Neural cell (in vitro differentiated cells): ENCODE results near the gene BAIAP2L1.

Source experiments
- EP300 ChIP-seq: fragments of 450-650 bp; conservative IDR thresholded peaks from 2 replicates; pipeline ENCODE4 v1.6.1; 2014; ENCODE audit warnings: antibody characterized with exemption, mild to moderate bottlenecking, moderate library complexity; ENCODE audit not compliant: poor library complexity, severe bottlenecking
- EZH2 ChIP-seq: fragments of 200-600, 300-800 bp; shearing (Covaris generic), sonication (generic); IDR thresholded peaks from 2 replicates; pipeline ENCODE4 v1.6.1; 2014; ENCODE audit warnings: antibody characterized with exemption, low read length, borderline replicate concordance, mild to moderate bottlenecking; ENCODE audit not compliant: insufficient read depth, poor library complexity, severe bottlenecking
- RAD21 ChIP-seq: fragments of 450-650 bp; conservative IDR thresholded peaks from 2 replicates; pipeline ENCODE4 v1.6.1; 2014; ENCODE audit warnings: antibody characterized with exemption, mild to moderate bottlenecking, moderate library complexity
- TAF1 ChIP-seq: IDR thresholded peaks from 2 replicates; pipeline ENCODE4 v1.6.1; 2012; ENCODE audit warnings: low read depth
- TF ChIP-seq, protein P1 (sequence below): fragments of 450-650 bp; IDR thresholded peaks from 2 replicates; pipeline ENCODE4 v1.5.1; 2014; ENCODE audit warnings: antibody characterized with exemption, mild to moderate bottlenecking, moderate library complexity; ENCODE audit not compliant: poor library complexity, severe bottlenecking

DNA sequence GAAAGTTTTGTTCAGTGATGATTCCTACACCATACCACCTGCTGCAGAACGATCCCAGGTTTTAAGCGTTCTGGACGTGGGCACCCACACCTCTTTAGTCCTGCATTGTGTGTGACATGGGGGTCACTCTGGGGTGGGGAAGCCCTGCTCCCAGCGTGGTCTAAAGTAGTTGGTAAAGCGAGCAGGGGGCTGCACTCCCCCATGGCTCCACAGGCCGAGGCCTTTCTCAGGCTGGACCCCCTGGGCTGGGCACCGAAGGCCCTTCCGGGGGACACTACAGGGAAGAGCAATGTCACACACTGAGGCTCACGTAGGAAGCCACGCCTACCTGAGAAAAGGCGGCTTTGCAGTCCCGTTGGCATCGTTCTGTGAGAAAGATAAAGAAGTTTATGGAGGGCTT is 107.1 kb downstream of the BAIAP2L1 start:
- TF ChIP-seq EZH2 (no peak), TAF1 (no peak), EP300 (no peak), RAD21 (no peak)
- TF ChIP-seq, protein P1, sequence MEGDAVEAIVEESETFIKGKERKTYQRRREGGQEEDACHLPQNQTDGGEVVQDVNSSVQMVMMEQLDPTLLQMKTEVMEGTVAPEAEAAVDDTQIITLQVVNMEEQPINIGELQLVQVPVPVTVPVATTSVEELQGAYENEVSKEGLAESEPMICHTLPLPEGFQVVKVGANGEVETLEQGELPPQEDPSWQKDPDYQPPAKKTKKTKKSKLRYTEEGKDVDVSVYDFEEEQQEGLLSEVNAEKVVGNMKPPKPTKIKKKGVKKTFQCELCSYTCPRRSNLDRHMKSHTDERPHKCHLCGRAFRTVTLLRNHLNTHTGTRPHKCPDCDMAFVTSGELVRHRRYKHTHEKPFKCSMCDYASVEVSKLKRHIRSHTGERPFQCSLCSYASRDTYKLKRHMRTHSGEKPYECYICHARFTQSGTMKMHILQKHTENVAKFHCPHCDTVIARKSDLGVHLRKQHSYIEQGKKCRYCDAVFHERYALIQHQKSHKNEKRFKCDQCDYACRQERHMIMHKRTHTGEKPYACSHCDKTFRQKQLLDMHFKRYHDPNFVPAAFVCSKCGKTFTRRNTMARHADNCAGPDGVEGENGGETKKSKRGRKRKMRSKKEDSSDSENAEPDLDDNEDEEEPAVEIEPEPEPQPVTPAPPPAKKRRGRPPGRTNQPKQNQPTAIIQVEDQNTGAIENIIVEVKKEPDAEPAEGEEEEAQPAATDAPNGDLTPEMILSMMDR = no peak
